GM12878 (cell line): ENCODE data around the gene ROBO4. TPM values are rescaled to one million over a fixed set of nuclear protein-coding genes. Genes with fewer than 3 reads are reported as not detected.

Source experiments
- ATAC-seq: fragments of 200-7000 bp; cut with Tn5 transposase; 3 replicates; pipeline ENCODE4 v1.9.1; 2020; ENCODE audit warnings: mild to moderate bottlenecking, moderate library complexity
- BruUV-seq: library from RNA; stranded (reverse); fragments of 400-500 nt; replicated peaks from 2 replicates; lab custom pipeline; 2021; lab: Mats Ljungman, UMichigan
- CTCF ChIA-PET: fragments of 300-600 bp; sonication (Branson Sonifier 250); formaldehyde crosslinking; extraction: SDS; loops from one replicate; lab custom pipeline; 2021; ENCODE audit warnings: inconsistent platforms; lab: Yijun Ruan, JAX
- POLR2A ChIA-PET: fragments of 350-600 bp; formaldehyde crosslinking; extraction: SDS; loops from one replicate; lab custom pipeline; 2021; ENCODE audit warnings: inconsistent platforms; lab: Charles Lee
- RAD21 ChIA-PET: fragments of 300-600 bp; sonication (Branson Sonifier 250); formaldehyde crosslinking; loops from one replicate; lab custom pipeline; 2023; ENCODE audit warnings: antibody characterized with exemption; ENCODE audit not compliant: unreplicated experiment; lab: Charles Lee
- SMC1A ChIA-PET: fragments of 300-600 bp; sonication (Branson Sonifier 250); formaldehyde crosslinking; loops from one replicate; lab custom pipeline; 2023; ENCODE audit not compliant: unreplicated experiment, uncharacterized antibody; lab: Charles Lee
- DNase-seq: peaks from one replicate; pipeline ENCODE4 v3.0.0-alpha.2; 2011; ENCODE audit warnings: low read depth, low spot score
- FAIRE-seq: peaks from 3 replicates; lab custom pipeline; 2011; peaks lifted over from hg19 to GRCh38; lab: Jason Lieb, UNC
- H2AFZ ChIP-seq: 2 replicates; pipeline ENCODE4 v1.6.0; 2011; ENCODE audit warnings: low read depth, low read length, control low read depth; ENCODE audit not compliant: control insufficient read depth
- H3K27ac ChIP-seq: 2 replicates; pipeline ENCODE4 v1.5.1; 2011; ENCODE audit warnings: control low read depth; ENCODE audit not compliant: control insufficient read depth, insufficient read depth
- H3K27me3 ChIP-seq, 2 experiments: replicated peaks in 1 of 2; 2 replicates each; pipeline versions ENCODE4 v1.6.0 to v1.6.1; 2011; ENCODE audit warnings: low read length in 1 of 2; ENCODE audit not compliant: control insufficient read depth in 2 of 2, insufficient read depth in 2 of 2
- H3K36me3 ChIP-seq, 2 experiments: 2 replicates each; pipeline ENCODE4 v1.5.1; 2011; ENCODE audit warnings: low read length in 1 of 2; ENCODE audit not compliant: control insufficient read depth in 2 of 2, insufficient read depth in 2 of 2
- H3K4me1 ChIP-seq: 2 replicates; pipeline ENCODE4 v1.6.1; 2011; ENCODE audit warnings: mild to moderate bottlenecking, low read length, moderate library complexity, mixed read lengths; ENCODE audit not compliant: control insufficient read depth, insufficient read depth
- H3K4me2 ChIP-seq: 2 replicates; pipeline ENCODE4 v1.6.0; 2011; ENCODE audit warnings: control low read depth; ENCODE audit not compliant: control insufficient read depth, insufficient read depth
- H3K4me3 ChIP-seq: fragments of 200-600 bp; sonication (generic); 2 replicates; pipeline ENCODE4 v1.5.1; 2016
- H3K79me2 ChIP-seq: 2 replicates; pipeline ENCODE4 v1.6.0; 2011; ENCODE audit warnings: low read length; ENCODE audit not compliant: control insufficient read depth, insufficient read depth
- H3K9ac ChIP-seq: 2 replicates; pipeline ENCODE4 v1.8.0; 2011; ENCODE audit warnings: low read length, control low read depth, mixed read lengths; ENCODE audit not compliant: control insufficient read depth, insufficient read depth
- H3K9me3 ChIP-seq: replicated peaks from 3 replicates; pipeline ENCODE4 v1.5.1; 2011; ENCODE audit warnings: mild to moderate bottlenecking, low read length; ENCODE audit not compliant: control insufficient read depth, insufficient read depth
- H4K20me1 ChIP-seq: 2 replicates; pipeline ENCODE4 v1.6.0; 2011; ENCODE audit not compliant: control insufficient read depth, insufficient read depth
- ATF2 ChIP-seq: IDR thresholded peaks from 2 replicates; pipeline ENCODE4 v1.6.1; 2012; ENCODE audit warnings: low read length, inconsistent platforms
- CBFB ChIP-seq: IDR thresholded peaks from 2 replicates; pipeline ENCODE4 v1.6.1; 2016; ENCODE audit warnings: antibody characterized with exemption, low read depth
- CHD1 ChIP-seq: IDR thresholded peaks from 2 replicates; pipeline ENCODE4 v1.6.1; 2012; ENCODE audit warnings: low read depth, low read length, improper control_type of control experiment
- E2F4 ChIP-seq: IDR thresholded peaks from 2 replicates; pipeline ENCODE4 v1.6.1; 2012; ENCODE audit warnings: low read depth, low read length, improper control_type of control experiment
- FOXM1 ChIP-seq: IDR thresholded peaks from 2 replicates; pipeline ENCODE4 v1.6.1; 2012; ENCODE audit warnings: low read depth, mild to moderate bottlenecking, inconsistent platforms, low read length, moderate library complexity
- JUND ChIP-seq: IDR thresholded peaks from 2 replicates; pipeline ENCODE4 v1.6.1; 2012; ENCODE audit warnings: low read depth, mild to moderate bottlenecking, low read length, improper control_type of control experiment, moderate library complexity
- KAT2A ChIP-seq: conservative IDR thresholded peaks from 2 replicates; pipeline ENCODE4 v1.6.1; 2011; ENCODE audit warnings: low read depth, low read length; ENCODE audit not compliant: control insufficient read depth
- MEF2B ChIP-seq: fragments of 450-650 bp; IDR thresholded peaks from 2 replicates; pipeline ENCODE4 v1.6.1; 2018; ENCODE audit warnings: mild to moderate bottlenecking, moderate library complexity; ENCODE audit not compliant: partially characterized antibody, poor library complexity, severe bottlenecking
- REST ChIP-seq: IDR thresholded peaks from 2 replicates; pipeline ENCODE4 v1.6.1; 2012; ENCODE audit warnings: mild to moderate bottlenecking, low read depth, low read length
- SMAD5 ChIP-seq: IDR thresholded peaks from 2 replicates; pipeline ENCODE4 v1.6.1; 2016; ENCODE audit warnings: antibody characterized with exemption, low read depth
- TCF7 ChIP-seq: IDR thresholded peaks from 2 replicates; pipeline ENCODE4 v1.6.1; 2014; ENCODE audit warnings: antibody characterized with exemption, borderline replicate concordance
- ZNF274 ChIP-seq: IDR thresholded peaks from one replicate; pipeline ENCODE4 v1.8.0; 2011; ENCODE audit not compliant: insufficient read length, insufficient read depth
- WGBS: methylation state at CpG from one replicate; pipeline ENCODE4 v1.1.6; 2016; ENCODE audit warnings: low lambda C conversion rate; ENCODE audit not compliant: insufficient replicate concordance, insufficient coverage; ENCODE audit errors: missing lambda C conversion rate; 5-methylcytosine and 5-hydroxymethylcytosine counted together
- in situ Hi-C: fragments of 300-500 bp; cut with MboI; formaldehyde crosslinking; loops from 9 replicates; pipeline ENCODE4 v1.14.3; 2018; ENCODE audit warnings: mixed read lengths
- intact Hi-C: fragments of 100-400 bp; cut with micrococcal nuclease; formaldehyde crosslinking; loops from one replicate; pipeline ENCODE4 v1.14.2; 2022; ENCODE audit not compliant: unreplicated experiment
- polyA plus RNA-seq, 11 experiments: library from polyadenylated mRNA; depleted of rRNA in 4 of 11; unstranded in 6 of 11; stranded (reverse) in 5 of 11; fragments of >200 nt; fragmentation: Nextera tagmentation in 4 of 11; fragmentation: Illumina TruSeq in 1 of 11; extraction: Ambion mirVana in 4 of 11; extraction: Trizol in 1 of 11; gene quantifications; 1 replicate in 1 of 11; 2 replicates in 10 of 11; pipeline versions ENCODE4 v1.2.1 to v1.2.3, GENCODE V29; 2011 to 2016; ENCODE audit warnings: inconsistent platforms in 2 of 11, missing spikeins in 2 of 11, low read depth in 1 of 11
- total RNA-seq, 4 experiments: library from RNA; depleted of rRNA in 3 of 4; stranded (reverse); fragments of >200 nt in 3 of 4; fragmentation: Illumina TruSeq in 1 of 4; extraction: Trizol in 1 of 4; gene quantifications; 2 replicates each; pipeline versions ENCODE4 v1.2.1 to v1.2.3, GENCODE V29; 2013 to 2021

Gene ROBO4
- total and polyA plus RNA-seq, 10 of the 15 experiments (the other 5 are each of a cell fraction or from before 2014, with no cell fraction given), result not detected

GRCh38 chr11:124892146-124892545 lies 5.5 kb downstream of the ROBO4 start:
- ATAC-seq, result no peak
- ChIA-PET POLR2A (no interaction called here), RAD21 (no interaction called here)
- Histone ChIP-seq H3K9ac (no peak overlapping the region), H3K36me3 (no peaks in the 10 kb centered on the region), H2AFZ (no peak overlapping the region), H3K9me3 (no peaks in the 10 kb centered on the region)
- DNase-seq, result no peak
- intact Hi-C loops, result no loop called here
- WGBS, result 46% methylated on average over 2 of the region's 2 CpGs
- no peak for TF ChIP-seq ZNF274
- TF ChIP-seq, all 136 proteins: peak for 0
- ChIA-PET CTCF (no interaction called here), SMC1A (interaction anchor here (1.0 kb wide), 1 partner anchor 232 kb away, joined by 4 read pairs; no protein-coding TSS in a partner anchor)
- Histone ChIP-seq H3K4me2 (no peak overlapping the region), H3K4me3 (no peak overlapping the region), H3K27ac (no peak overlapping the region), H3K27me3 (peaks cover 0 to 2% of the 10 kb centered on the region in 2 experiments; a peak in 2 of 4 replicates), H3K4me1 (no peaks in the 10 kb centered on the region), H3K79me2 (no peaks in the 10 kb centered on the region), H4K20me1 (no peaks in the 10 kb centered on the region)
- no TSS peak for BruUV-seq
- in situ Hi-C loops, result no loop called here
- no peak for FAIRE-seq

GRCh38 chr11:124891373-124891861 lies 6.2 kb downstream of the ROBO4 start:
- ChIA-PET POLR2A (no interaction called here), SMC1A (interaction anchor here (1.0 kb wide), 1 partner anchor 233 kb away, joined by 4 read pairs; no protein-coding TSS in a partner anchor), RAD21 (no interaction called here), CTCF (no interaction called here)
- in situ Hi-C loops (no loop called here), intact Hi-C loops (no loop called here)
- Histone ChIP-seq H3K27ac (no peak overlapping the region), H3K36me3 (no peaks in the 10 kb centered on the region; a peak in 1 of 4 replicates), H2AFZ (no peak overlapping the region), H3K9ac (no peak overlapping the region), H3K9me3 (no peaks in the 10 kb centered on the region), H3K27me3 (peaks cover 0 to 2% of the 10 kb centered on the region in 2 experiments; a peak in 2 of 4 replicates), H3K4me3 (no peak overlapping the region), H3K4me1 (no peaks in the 10 kb centered on the region), H3K79me2 (no peaks in the 10 kb centered on the region), H4K20me1 (no peaks in the 10 kb centered on the region), H3K4me2 (no peak overlapping the region)
- WGBS, result 55% methylated on average over 12 of the region's 12 CpGs
- FAIRE-seq, result no peak
- no TSS peak for BruUV-seq
- ATAC-seq, result no peak
- no peak for DNase-seq
- no peak for TF ChIP-seq ATF2
- TF ChIP-seq MEF2B, result no peak
- TF ChIP-seq E2F4, result no peak
- TF ChIP-seq REST, result no peak
- no peak for TF ChIP-seq CBFB
- no peak for TF ChIP-seq TCF7
- TF ChIP-seq CHD1, result no peak
- no peak for TF ChIP-seq SMAD5
- TF ChIP-seq JUND, result no peak
- TF ChIP-seq FOXM1, result no peak
- no peak for TF ChIP-seq KAT2A
